Measurements from ENCODE around the gene STING1.
"Not testable (repeated sequence)": the region's sequence is repeated elsewhere in the genome, so short reads cannot be mapped to it uniquely, and the experiment has no call there.

The STING1 gene

GRCh38 chr5:139482050-139482889 lies at the start of gene STING1:
TSS of gene STING1 (minus strand) at chr5:139482758. CDS start at chr5:139481704, 1,054 bp downstream.
- Histone ChIP-seq H3K4me1 (ENCODE audit: insufficient read depth, insufficient read length) (peaks cover 8% of the 10 kb centered on the region), H3K9me3 (ENCODE audit: insufficient read depth, low read length) (no peaks in the 10 kb centered on the region), H3K27me3 (ENCODE audit: insufficient read depth, insufficient read length) (no peaks in the 10 kb centered on the region), H3K4me3 (ENCODE audit: insufficient read length, low read depth) (no peak within 1 kb of the TSS), H3K36me3 (ENCODE audit: insufficient read depth, insufficient read length, low read length) (no peaks in the 10 kb centered on the region), H3K9ac (ENCODE audit: insufficient read length, low read depth) (peak within 1 kb of the TSS; percentile 10)
- TF ChIP-seq SUZ12 (IDR thresholded peaks at IDR 0.05; ENCODE audit: extremely low read depth, insufficient read depth, insufficient read length) (no peak), YY1 (IDR thresholded peaks at IDR 0.05; ENCODE audit: insufficient read depth, insufficient read length) (no peak), ZNF274 (IDR thresholded peaks at IDR 0.05; ENCODE audit: low read depth, low read length) (no peak)
- no peak for DNase-seq (ENCODE audit: low read depth, low spot score)

- Histone ChIP-seq H3K4me3 (ENCODE audit: insufficient read length, low read depth) (no peak overlapping the region), H3K36me3 (ENCODE audit: insufficient read depth, insufficient read length, low read length) (no peaks in the 10 kb centered on the region), H3K9ac (ENCODE audit: insufficient read length, low read depth) (no peak overlapping the region), H3K27me3 (ENCODE audit: insufficient read depth, insufficient read length) (no peaks in the 10 kb centered on the region), H3K4me1 (ENCODE audit: insufficient read depth, insufficient read length) (no peaks in the 10 kb centered on the region), H3K9me3 (ENCODE audit: insufficient read depth, low read length) (no peaks in the 10 kb centered on the region)
- DNase-seq (ENCODE audit: low read depth, low spot score): no peak
- no peak for TF ChIP-seq SUZ12 (IDR thresholded peaks at IDR 0.05; ENCODE audit: extremely low read depth, insufficient read depth, insufficient read length)
- TF ChIP-seq ZNF274 (IDR thresholded peaks at IDR 0.05; ENCODE audit: low read depth, low read length): no peak
Measured at GRCh38 chr5:139531772-139532169, 49.2 kb upstream of the STING1 start.

- H3K27me3 ChIP-seq (ENCODE audit: insufficient read depth, insufficient read length); H3K4me1 ChIP-seq (ENCODE audit: insufficient read depth, insufficient read length); H3K9me3 ChIP-seq (ENCODE audit: insufficient read depth, low read length); H3K4me3 ChIP-seq (ENCODE audit: insufficient read length, low read depth); H3K36me3 ChIP-seq (ENCODE audit: insufficient read depth, insufficient read length, low read length); H3K9ac ChIP-seq (ENCODE audit: insufficient read length, low read depth); DNase-seq (ENCODE audit: low read depth, low spot score): not testable (repeated sequence)
Measured at GRCh38 chr5:139530079-139530478, 47.5 kb upstream of the STING1 start.

DNA sequence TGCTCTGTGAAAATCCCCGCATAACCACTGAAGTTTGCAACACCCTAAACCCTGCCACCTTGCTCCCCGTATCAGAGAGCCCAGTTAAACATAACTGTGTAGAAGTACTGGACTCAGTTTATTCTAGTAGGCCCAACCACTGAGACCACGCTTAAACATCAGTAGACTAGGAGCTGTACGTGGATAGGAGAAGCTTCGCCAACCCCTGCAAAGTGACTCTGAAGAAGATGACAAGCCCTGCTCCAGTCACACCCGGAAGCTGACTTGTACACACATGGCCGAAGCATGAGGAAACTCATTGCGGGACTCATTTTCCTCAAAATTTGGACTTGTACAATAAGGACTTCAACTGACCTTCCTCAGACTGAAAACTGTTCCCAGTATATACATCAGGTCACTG lies 46.1 kb upstream of the STING1 start:
- H3K4me1 ChIP-seq (ENCODE audit: insufficient read depth, insufficient read length); DNase-seq (ENCODE audit: low read depth, low spot score); H3K4me3 ChIP-seq (ENCODE audit: insufficient read length, low read depth): not testable (repeated sequence)

DNA sequence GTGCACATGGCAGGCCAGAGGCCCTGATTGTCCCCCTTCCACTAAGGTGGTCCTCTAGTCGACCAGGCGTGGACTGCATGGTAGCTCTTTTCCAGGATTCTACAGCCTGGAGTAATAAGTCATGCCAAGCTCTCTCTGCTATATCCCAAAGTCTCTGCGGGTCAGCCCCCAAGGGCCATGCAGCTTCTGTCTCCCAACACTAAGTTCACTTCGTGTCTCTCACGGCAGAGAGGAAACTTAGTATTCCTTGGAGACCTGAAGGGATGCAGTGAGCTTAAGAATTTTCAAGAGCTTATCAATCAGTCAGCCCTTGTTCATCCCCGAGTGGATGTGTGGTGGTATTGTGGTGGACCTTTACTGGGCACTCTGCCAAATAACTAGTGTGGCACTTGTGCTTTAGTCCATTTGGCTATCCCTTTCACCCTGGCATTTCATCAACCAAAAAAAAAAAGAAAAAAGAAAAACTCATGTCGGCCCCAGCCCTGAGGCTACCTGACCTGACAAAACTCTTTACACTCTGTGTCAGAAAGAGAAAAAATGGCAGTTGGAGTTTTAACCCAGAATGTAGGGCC lies 45.4 kb upstream of the STING1 start:
- not testable (repeated sequence) for H3K36me3 ChIP-seq (ENCODE audit: insufficient read depth, insufficient read length, low read length); DNase-seq (ENCODE audit: low read depth, low spot score); H3K9ac ChIP-seq (ENCODE audit: insufficient read length, low read depth); H3K27me3 ChIP-seq (ENCODE audit: insufficient read depth, insufficient read length); H3K9me3 ChIP-seq (ENCODE audit: insufficient read depth, low read length); H3K4me3 ChIP-seq (ENCODE audit: insufficient read length, low read depth); H3K4me1 ChIP-seq (ENCODE audit: insufficient read depth, insufficient read length)

More for the DNA sequence above, 46.1 kb upstream of the STING1 start:
- not testable (repeated sequence) for H3K9me3 ChIP-seq (ENCODE audit: insufficient read depth, low read length); H3K9ac ChIP-seq (ENCODE audit: insufficient read length, low read depth); H3K36me3 ChIP-seq (ENCODE audit: insufficient read depth, insufficient read length, low read length); H3K27me3 ChIP-seq (ENCODE audit: insufficient read depth, insufficient read length)

- not testable (repeated sequence) for H3K9me3 ChIP-seq (ENCODE audit: insufficient read depth, low read length); H3K4me1 ChIP-seq (ENCODE audit: insufficient read depth, insufficient read length); H3K36me3 ChIP-seq (ENCODE audit: insufficient read depth, insufficient read length, low read length); H3K27me3 ChIP-seq (ENCODE audit: insufficient read depth, insufficient read length); H3K4me3 ChIP-seq (ENCODE audit: insufficient read length, low read depth); DNase-seq (ENCODE audit: low read depth, low spot score); H3K9ac ChIP-seq (ENCODE audit: insufficient read length, low read depth)
Measured at GRCh38 chr5:139527090-139527470, 44.5 kb upstream of the STING1 start.

- H3K9me3 ChIP-seq (ENCODE audit: insufficient read depth, low read length); H3K4me3 ChIP-seq (ENCODE audit: insufficient read length, low read depth); H3K4me1 ChIP-seq (ENCODE audit: insufficient read depth, insufficient read length); H3K27me3 ChIP-seq (ENCODE audit: insufficient read depth, insufficient read length); DNase-seq (ENCODE audit: low read depth, low spot score); H3K36me3 ChIP-seq (ENCODE audit: insufficient read depth, insufficient read length, low read length): not testable (repeated sequence)
- peak overlapping the region; percentile 32 for H3K9ac ChIP-seq (ENCODE audit: insufficient read length, low read depth)
Measured at GRCh38 chr5:139526309-139527089, 43.9 kb upstream of the STING1 start.

DNA sequence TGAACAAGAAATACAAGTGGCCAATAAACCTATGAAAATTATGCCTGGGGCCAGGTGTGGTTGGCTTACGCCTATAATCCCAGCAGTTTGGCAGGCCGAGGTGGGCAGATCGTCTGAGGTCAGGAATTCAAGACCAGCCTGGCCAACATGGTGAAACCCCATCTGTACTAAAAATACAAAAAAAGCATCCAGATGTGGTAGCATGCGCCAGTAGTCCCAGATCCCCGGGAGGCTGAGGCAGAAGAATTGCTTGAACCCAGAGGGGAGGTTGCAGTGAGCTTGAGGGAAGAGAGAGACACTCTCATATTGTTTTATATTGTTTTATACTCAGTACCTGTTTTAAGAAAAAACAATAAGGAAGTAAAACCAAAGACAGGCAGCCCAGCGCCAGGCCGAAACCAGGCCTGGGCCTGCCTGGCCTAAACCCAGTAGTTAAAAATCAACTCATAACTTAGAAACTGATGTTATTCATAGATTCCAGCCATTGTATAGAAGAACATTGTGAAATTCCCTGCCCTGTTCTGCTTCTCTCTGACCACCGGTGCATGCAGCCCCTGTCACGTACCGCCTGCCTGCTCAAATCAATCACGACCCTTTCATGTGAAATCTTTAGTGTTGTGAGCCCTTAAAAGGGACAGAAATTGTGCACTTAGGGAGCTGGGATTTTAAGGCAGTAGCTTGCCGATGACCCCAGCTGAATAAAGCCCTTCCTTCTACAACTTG lies 43.2 kb upstream of the STING1 start:
- not testable (repeated sequence) for DNase-seq (ENCODE audit: low read depth, low spot score); H3K9ac ChIP-seq (ENCODE audit: insufficient read length, low read depth); H3K36me3 ChIP-seq (ENCODE audit: insufficient read depth, insufficient read length, low read length); H3K9me3 ChIP-seq (ENCODE audit: insufficient read depth, low read length); H3K27me3 ChIP-seq (ENCODE audit: insufficient read depth, insufficient read length); H3K4me3 ChIP-seq (ENCODE audit: insufficient read length, low read depth); H3K4me1 ChIP-seq (ENCODE audit: insufficient read depth, insufficient read length)

Measured in NT2/D1 (cell line).